ENCODE results near the gene PFN3. TPM values are rescaled to one million over a fixed set of nuclear protein-coding genes. Genes with fewer than 3 reads are reported as not detected.

The PFN3 gene
- total and polyA plus RNA-seq, 2 of the 13 experiments (the other 11 are each of a cell fraction or from before 2014, with no cell fraction given), result not detected

DNA sequence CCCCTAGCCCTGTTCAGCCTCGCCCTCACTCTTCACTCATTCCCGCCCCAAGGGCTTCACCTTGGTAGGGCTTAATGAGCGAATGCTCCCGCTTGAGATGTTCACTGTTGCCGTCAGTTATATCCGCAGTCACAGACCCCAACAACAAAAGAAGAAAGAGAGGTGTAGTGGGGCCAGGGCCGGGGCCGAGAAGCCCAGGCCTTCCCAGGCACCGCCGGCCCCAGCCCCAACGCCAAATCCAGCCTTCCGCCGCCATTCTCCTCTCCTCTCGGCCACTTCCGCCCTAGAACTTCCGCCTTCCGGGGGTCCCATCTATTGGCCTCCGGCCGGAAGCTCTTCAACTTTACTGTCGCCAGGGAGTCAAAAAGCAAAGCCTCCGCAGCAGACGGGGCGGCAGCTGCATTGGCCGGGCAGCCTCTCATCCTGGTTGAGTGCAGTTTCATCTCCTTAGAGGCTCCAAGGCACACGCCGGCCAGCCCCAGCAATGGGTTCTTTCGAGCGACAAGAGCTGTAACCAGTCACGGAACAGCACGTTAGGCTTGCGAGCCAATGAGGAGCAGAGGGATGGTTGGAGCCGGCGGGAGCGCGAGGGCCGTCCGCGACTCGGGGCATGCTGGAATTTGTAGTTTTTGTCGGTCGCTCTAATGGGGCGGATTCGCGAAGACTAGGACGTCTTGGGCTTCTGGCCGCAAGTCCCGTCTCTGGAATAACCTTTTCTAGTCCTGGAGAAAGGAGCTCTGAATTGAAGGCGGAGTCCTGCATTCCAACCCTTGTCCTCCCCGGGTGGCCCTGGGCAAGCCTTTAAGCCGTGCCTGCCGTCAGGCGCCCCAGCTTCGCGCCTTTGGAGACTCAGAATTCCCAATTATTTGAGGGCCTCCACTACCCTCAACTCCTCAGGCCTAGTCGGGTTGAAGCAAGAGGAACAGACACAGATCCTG, 48.8 kb downstream of the PFN3 start, which contains the start of gene LMAN2 (continued):
- no peak for TF ChIP-seq ZNF790 (CRISPR knock-in tag; IDR thresholded peaks at IDR 0.05; ENCODE audit: borderline replicate concordance)
- TF ChIP-seq ZKSCAN5 (CRISPR knock-in tag; IDR thresholded peaks at IDR 0.05), result 0 out of 2 replicates have a peak, but pooled peaks have one; percentile 16
- TF ChIP-seq, protein P1, sequence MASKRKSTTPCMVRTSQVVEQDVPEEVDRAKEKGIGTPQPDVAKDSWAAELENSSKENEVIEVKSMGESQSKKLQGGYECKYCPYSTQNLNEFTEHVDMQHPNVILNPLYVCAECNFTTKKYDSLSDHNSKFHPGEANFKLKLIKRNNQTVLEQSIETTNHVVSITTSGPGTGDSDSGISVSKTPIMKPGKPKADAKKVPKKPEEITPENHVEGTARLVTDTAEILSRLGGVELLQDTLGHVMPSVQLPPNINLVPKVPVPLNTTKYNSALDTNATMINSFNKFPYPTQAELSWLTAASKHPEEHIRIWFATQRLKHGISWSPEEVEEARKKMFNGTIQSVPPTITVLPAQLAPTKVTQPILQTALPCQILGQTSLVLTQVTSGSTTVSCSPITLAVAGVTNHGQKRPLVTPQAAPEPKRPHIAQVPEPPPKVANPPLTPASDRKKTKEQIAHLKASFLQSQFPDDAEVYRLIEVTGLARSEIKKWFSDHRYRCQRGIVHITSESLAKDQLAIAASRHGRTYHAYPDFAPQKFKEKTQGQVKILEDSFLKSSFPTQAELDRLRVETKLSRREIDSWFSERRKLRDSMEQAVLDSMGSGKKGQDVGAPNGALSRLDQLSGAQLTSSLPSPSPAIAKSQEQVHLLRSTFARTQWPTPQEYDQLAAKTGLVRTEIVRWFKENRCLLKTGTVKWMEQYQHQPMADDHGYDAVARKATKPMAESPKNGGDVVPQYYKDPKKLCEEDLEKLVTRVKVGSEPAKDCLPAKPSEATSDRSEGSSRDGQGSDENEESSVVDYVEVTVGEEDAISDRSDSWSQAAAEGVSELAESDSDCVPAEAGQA (IDR thresholded peaks at IDR 0.05; ENCODE audit: low read depth), result 0 out of 2 replicates have a peak, but pooled peaks have one; percentile 61
- TF ChIP-seq, protein P1 (CRISPR knock-in tag; IDR thresholded peaks at IDR 0.05; ENCODE audit: borderline replicate concordance), result peak; percentile 76; the same call in 1 of the 2 replicates
- TF ChIP-seq ZNF230 (CRISPR knock-in tag; IDR thresholded peaks at IDR 0.05), result peak; percentile 27; the same call in 1 of the 2 replicates
- TF ChIP-seq SP2 (CRISPR knock-in tag; IDR thresholded peaks at IDR 0.05), result peak; percentile 97
- peak; percentile 32; the same call in 1 of the 2 replicates for TF ChIP-seq ZNF331 (CRISPR knock-in tag; IDR thresholded peaks at IDR 0.05)
- TF ChIP-seq ELF1 (CRISPR knock-in tag; IDR thresholded peaks at IDR 0.05), result peak; percentile 99
- peak; percentile 64 for TF ChIP-seq SUZ12 (IDR thresholded peaks at IDR 0.05; ENCODE audit: low read depth, low read length)
- peak; percentile 97 for TF ChIP-seq ASH2L (IDR thresholded peaks at IDR 0.05; ENCODE audit: insufficient read length, low read depth, low read length)
- 0 out of 2 replicates have a peak, but pooled peaks have one; percentile 36 for TF ChIP-seq ZNF33B (CRISPR knock-in tag; IDR thresholded peaks at IDR 0.05)
- no peak for TF ChIP-seq ARNTL (CRISPR knock-in tag; IDR thresholded peaks at IDR 0.05)
- peak; percentile 53; the same call in 1 of the 2 replicates for TF ChIP-seq SPEN (CRISPR knock-in tag; IDR thresholded peaks at IDR 0.05; ENCODE audit: low read depth)
- TF ChIP-seq, protein P2, sequence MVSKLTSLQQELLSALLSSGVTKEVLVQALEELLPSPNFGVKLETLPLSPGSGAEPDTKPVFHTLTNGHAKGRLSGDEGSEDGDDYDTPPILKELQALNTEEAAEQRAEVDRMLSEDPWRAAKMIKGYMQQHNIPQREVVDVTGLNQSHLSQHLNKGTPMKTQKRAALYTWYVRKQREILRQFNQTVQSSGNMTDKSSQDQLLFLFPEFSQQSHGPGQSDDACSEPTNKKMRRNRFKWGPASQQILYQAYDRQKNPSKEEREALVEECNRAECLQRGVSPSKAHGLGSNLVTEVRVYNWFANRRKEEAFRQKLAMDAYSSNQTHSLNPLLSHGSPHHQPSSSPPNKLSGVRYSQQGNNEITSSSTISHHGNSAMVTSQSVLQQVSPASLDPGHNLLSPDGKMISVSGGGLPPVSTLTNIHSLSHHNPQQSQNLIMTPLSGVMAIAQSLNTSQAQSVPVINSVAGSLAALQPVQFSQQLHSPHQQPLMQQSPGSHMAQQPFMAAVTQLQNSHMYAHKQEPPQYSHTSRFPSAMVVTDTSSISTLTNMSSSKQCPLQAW (CRISPR knock-in tag; IDR thresholded peaks at IDR 0.05), result peak; percentile 91
- peak; percentile 84 for TF ChIP-seq ZFY (CRISPR knock-in tag; IDR thresholded peaks at IDR 0.05)
- no peak for TF ChIP-seq REL (CRISPR knock-in tag; conservative IDR thresholded peaks at IDR 0.05)
- TF ChIP-seq NFKB2 (CRISPR knock-in tag; IDR thresholded peaks at IDR 0.05; ENCODE audit: borderline replicate concordance), result peak; percentile 29; the same call in 1 of the 2 replicates
- TF ChIP-seq, protein P3, sequence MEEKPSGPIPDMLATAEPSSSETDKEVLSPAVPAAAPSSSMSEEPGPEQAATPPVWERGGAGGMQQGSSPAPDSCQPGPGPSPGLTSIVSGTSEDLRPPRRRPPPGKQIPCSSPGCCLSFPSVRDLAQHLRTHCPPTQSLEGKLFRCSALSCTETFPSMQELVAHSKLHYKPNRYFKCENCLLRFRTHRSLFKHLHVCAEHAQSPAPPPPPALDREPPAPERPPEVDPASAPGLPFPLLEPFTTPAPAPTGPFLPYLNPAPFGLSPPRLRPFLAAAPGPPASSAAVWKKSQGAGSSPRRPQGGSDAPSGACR (CRISPR knock-in tag; IDR thresholded peaks at IDR 0.05), result peak; percentile 74; the same call in 1 of the 2 replicates
- TF ChIP-seq ZNF160 (CRISPR knock-in tag; IDR thresholded peaks at IDR 0.05), result no peak
- peak; percentile 30; the same call in 1 of the 2 replicates for TF ChIP-seq ZKSCAN1 (IDR thresholded peaks at IDR 0.05; ENCODE audit: low read length)
- no peak for TF ChIP-seq ZNF317 (CRISPR knock-in tag; IDR thresholded peaks at IDR 0.05)
- peak; percentile 100 for TF ChIP-seq NFYB (CRISPR knock-in tag; IDR thresholded peaks at IDR 0.05)

All from HepG2 (cell line).